ENCODE data around the gene SURF2.
"Not testable (repeated sequence)": the region's sequence is repeated elsewhere in the genome, so short reads cannot be mapped to it uniquely, and the experiment has no call there.

The SURF2 gene

DNA sequence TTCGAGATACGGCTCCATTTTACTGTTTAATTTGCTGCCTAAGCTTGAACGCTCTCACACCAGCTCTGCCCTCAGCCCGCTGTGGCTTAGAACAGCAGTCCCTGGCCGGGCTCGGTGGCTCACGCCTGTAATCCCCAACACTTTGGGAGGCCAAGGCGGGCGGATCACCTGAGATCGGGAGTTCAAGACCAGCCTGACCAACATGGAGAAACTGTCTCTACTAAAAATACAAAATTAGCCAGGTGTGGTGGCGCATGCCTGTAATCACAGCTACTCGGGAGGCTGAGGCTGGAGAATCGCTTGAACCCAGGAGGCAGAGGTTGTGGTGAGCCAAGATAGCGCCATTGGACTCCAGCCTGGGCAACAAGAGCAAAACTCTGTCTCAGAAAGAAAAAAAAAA is 20.9 kb downstream of the SURF2 start:
- DNase-seq (ENCODE audit: low spot score): not testable (repeated sequence)

DNA sequence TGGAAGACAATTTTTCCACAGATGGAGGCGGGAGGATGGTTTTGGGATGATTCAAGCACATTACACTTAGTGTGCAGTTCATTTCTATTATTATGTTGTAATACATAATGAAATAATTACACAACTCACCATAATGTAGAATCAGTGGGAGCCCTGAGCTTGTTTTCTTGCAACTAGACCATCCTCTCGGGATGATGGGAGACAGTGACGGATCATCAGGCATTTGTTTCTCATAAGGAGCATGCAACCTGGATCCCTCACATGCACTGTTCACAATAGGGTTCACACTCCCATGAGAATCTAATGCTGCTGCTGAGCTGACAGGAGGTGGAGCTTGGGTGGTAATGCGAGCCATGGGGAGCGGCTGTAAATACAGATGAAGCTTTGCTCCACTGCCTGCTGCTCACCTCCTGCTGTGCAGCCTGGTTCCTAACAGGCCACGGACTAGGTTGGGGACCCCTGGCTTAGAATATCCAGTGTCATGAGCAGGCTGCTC is 21.4 kb downstream of the SURF2 start:
- no peak for DNase-seq (ENCODE audit: low spot score)

DNA sequence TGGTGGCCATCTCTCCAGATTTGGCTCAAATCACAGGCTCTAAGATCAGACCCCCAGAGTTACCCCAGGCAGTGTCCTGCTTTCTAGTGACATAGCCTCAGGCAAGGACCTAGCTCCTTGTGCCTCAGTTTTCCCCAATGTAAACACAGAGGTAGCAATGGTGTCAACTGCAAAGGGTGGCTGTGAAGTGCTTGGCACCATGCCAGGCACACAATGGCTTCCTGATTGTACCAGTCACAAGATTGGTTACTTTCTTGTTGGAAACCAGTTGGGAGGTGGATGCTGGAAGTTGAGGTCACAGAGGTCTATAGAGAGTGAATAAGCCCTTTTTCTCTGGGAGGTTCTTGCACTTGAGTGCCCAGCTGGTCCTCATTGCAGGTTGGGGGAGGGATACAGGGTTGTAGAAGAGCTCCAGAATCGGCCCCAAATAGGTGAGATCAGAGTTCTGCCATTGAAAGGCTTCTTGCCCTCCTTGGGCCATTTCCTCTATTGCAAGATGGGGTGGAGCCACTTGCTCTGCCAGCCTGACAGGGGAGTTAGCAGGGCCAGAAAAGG is 22.1 kb downstream of the SURF2 start:
- DNase-seq (ENCODE audit: low spot score): no peak

DNA sequence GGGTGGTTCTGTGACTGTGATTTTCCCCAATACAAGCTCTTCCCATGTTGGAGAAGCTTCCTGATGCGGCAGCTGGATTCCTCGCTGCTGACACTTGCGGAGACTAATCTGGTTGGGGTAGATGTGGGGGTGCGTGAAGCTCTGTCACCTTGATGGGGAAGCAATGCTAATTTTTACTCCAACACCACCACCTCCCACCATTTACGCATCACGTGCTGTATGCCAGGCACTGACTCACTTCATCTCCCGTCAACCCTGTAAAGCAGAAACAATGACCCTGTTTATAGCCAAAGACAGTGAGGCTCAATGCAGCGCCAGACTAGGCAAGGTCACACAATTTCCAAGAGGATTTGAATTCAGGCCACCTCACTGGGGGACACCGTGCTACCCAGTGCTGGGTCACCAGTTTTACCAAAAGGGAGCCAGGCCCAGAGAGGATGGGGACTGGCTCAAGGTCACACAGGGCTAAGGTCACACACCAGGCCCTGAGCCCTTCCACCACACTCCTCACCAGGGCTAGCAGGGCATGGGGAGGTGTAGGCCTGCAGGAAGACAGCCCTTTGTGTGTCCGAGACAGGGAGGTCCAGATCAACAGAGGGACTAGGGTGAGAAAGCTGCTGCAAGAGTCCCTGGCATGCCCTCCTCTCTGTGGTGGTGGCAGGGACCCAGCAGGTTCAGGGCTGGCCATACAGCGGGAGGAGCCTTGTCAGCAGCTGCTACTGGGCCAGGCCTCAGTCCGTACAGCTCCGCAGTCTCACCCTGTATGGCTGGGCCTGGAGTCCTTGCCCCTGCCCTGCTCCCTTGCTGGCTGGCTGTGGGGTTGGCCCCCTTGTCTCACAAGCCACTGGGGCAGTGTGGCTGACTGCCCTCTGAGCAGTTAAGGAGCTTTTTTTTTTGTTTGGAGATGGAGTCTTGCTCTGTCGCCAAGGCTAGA is 23.1 kb downstream of the SURF2 start:
- peak; percentile 68 for DNase-seq (ENCODE audit: low spot score)

DNA sequence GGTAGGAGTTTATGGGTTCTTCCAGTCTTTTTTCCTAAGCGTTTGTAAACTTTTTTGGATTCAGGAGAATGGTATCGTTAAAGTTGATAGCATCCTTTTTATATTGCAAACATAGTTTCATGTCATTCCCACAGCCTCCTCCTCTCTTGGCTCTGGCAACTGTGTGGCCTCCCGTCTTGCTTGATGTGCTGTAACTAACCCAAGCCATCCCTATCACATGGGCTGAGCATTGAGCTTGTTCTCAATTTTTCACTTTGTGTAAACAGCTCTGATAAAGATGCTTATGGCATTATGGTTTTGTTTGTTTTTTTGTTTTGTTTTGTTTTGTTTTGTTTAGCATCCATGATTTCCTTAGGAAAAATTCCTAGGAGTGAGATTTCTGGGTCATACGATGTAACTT is 24.4 kb downstream of the SURF2 start:
- no peak for DNase-seq (ENCODE audit: low spot score)

DNA sequence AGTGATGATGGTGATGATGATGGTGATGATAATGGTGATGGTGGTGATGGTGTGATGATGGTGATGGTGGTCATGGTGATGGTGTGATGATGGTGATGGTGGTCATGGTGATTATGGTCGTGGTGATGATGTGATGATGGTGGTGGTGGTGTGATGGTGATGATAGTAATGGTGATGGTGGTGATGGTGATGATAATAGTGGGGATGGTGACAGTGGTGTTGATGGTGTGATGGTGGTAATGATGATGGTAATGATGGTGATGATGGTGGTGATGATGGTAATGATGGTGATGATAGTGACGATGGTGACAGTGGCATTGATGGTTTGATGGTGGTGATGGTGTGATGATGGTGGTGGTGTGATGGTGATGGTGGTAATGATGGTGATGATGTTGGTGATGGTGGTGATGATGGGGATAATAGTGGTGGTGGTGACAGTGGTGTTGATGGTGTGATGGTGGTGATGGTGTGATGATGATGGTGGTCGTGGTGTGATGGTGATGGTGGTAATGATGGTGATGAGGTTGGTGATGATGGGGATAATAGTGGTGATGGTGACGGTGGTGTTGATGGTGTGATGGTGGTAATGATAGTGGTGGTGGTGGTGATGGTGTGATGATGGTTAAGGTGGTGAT is 26.3 kb downstream of the SURF2 start:
- no peak for DNase-seq (ENCODE audit: low spot score)

DNA sequence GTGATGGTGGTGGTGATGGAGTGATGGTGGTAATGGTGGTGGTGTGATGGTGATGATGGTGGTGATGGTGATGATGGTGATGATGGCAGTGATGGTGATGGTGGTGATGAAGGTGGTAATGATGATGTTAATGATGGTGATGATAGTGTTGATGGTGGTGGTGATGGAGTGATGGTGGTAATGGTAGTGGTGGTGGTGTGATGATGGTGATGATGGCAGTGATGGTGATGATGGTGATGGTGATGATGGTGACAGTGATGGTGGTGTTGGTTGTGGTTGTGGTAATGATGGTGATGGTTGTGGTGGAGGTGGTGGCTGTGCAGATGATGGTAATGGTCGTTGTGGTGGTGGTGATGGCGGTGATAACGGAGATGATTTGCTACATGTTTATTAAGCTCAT is 27.1 kb downstream of the SURF2 start:
- no peak for DNase-seq (ENCODE audit: low spot score)

DNA sequence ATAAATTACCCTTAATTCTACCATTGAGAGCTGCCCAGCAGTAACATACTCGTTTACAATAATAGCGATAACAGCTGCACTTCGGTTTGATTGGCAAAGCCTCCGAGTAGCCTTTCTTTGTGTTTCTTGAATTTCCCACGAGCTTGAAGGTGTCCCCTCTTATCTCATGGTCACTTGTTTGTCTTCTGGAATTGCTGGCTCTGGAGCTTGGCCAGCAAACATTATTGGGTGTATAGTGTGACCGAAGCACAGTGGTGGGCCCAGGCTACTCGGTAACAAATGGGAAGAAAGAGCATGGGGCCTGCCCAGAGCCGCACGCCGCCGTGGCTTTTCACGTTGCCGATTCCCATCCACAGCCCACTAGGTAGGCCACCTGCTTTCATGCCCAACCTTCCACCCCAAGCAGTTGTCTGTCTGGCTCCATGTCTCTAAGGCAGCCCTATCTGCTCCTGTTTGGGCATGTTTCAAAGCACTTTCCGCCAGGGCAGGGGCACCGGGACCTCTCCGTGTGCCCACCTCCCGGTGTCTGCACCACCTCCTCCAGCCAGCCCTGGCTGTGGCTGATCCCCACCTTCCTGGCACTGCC is 28.5 kb downstream of the SURF2 start:
- DNase-seq (ENCODE audit: low spot score): no peak

DNA sequence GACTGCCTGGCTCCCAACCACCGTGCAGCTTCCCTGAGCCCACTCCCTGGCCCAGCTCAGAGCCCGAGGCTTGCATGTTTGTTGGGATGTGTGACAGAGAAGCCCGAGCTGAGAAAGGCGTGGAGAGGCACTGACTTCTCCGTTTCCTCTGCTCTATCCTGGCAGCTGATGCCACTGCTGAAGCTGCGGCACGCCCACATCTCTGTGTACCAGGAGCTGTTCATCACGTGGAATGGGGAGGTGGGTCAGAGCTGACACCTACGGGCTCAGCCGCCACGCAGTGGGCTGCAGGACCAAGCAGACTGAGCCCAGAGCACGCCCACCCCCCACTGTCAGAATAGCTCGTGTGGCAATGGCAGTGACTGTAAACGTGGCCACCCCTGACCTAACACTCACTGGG is 29.1 kb downstream of the SURF2 start:
- DNase-seq (ENCODE audit: low spot score): no peak

DNA sequence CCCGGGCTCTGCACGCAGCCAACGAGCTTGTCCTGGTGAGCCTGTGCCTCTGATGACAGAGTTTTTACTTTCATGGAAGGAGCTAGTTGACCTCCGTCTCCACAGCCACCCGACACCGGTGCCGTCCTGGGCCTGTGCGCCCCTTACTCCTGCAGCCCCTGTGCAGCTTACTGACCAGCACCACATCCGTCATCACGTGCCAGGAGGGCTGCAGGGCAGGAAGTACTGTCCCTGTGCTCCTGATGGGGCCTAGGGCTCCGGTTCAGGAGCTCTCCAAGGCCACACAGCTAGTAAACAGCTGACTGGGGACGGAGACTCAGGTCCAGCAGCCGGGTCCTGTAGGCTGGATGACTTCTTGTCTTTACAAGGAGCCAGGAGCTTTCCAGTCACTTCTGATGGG is 30.0 kb downstream of the SURF2 start:
- DNase-seq (ENCODE audit: low spot score): no peak

DNA sequence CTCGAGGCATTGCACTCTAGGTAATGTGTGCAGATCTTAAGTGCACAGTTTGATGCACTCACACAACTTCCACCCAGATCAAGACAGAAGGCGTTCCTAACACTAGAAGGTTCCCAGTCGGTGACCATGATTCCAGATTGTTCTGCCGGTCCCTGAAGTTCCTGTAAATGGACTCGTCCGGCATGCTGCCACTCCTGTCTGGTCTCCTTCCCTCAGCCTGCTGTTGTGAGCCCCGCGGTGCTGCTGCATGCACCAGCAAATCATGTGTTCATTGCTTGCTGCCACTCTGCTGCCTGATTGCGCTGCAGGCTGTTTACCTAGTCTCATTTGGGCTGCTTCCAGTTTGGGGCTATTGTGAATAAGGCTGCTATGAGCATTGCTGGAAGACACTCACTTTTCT is 31.3 kb downstream of the SURF2 start:
- no peak for DNase-seq (ENCODE audit: low spot score)

DNA sequence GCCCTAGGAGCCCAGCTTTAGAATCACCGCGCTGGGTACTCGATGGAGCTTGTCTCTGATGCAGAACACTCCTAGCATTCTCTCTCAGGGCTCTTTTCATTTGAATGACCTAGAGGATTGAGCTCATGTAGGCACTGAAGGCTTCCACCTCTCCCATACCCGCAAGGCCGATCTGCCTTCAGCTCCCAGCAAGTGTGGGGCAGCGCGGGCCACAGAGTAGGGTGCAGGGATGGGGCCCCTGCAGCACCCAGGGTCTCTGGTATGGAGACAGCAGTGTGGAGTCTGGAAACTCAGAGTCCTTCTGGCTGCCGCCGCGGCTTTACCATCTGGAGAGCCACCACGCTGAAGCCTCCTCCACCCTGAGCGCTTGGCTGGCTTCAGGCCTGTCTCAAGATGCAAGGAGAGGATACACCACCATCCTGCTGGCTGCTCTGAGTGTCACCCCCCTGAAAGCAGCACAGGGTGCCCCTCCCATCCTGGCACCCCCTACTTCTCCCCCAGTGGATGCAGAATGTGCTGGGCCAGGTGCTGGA is 32.7 kb downstream of the SURF2 start:
- DNase-seq (ENCODE audit: low spot score): no peak

DNA sequence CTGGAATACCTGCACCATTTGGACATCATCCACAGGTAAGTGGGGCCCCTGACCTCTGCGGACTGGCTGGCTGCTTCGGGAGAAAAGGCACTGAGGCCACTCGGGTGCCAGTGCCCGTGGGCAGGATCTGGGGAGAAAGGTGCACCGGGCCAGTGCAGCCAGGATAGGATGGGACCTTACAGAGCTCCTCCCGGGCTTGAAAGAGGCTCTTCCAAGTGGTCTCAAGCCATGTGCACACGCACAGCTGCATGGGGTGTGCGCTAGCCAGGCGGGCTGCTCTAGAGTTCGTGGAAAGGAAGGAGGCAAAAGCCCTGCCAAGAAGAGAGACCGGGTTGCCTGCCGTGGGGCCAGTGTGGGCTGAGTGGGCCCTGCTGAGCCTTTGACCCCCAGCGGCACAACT is 33.2 kb downstream of the SURF2 start:
- DNase-seq (ENCODE audit: low spot score): no peak

DNA sequence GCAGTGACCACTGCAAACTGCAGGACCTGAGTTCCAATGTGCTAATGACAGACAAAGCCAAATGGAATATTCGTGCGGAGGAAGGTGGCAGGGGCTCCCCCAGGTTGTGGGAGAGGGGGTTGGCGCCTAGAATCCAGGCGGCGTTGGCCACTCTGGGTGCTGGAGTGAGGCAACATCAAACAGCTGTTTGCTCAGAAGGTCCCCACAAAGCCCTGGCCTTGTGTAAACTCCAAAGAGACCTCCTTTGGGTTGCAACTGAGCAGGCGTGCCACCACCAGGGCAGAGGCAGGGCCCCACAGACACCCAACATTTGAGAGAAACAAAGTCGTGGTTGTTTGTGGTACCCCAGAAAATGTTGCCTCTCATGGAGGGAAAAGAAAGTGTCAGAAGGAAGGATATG is 34.4 kb downstream of the SURF2 start:
- DNase-seq (ENCODE audit: low spot score): no peak

DNA sequence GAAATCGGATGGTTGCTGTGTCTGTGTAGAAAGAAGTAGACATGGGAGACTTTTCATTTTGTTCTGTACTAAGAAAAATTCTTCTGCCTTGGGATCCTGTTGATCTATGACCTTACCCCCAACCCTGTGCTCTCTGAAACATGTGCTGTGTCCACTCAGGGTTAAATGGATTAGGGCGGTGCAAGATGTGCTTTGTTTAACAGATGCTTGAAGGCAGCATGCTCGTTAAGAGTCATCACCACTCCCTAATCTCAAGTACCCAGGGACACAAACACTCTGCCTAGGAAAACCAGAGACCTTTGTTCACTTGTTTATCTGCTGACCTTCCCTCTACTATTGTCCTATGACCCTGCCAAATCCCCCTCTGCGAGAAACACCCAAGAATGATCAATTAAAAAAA is 35.1 kb downstream of the SURF2 start:
- not testable (repeated sequence) for DNase-seq (ENCODE audit: low spot score)

DNA sequence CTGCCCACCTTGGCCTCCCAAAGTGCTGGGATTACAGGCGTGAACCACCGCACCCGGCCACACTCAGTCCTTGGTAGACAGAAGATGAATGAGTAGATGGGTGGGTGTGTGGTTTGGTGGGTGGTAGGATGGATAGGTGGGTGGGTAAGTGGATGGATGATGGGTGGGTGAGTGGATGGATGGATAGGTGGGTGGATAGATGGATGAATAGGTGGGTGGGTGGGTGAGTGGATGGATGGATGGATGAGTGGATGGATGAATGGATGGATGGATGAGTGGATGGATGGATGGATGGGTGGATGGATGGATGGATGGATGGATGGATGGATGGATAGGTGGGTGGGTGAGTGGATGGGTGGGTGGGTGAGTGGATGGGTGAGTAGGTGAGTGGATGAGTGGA is 36.0 kb downstream of the SURF2 start:
- DNase-seq (ENCODE audit: low spot score): not testable (repeated sequence)

DNA sequence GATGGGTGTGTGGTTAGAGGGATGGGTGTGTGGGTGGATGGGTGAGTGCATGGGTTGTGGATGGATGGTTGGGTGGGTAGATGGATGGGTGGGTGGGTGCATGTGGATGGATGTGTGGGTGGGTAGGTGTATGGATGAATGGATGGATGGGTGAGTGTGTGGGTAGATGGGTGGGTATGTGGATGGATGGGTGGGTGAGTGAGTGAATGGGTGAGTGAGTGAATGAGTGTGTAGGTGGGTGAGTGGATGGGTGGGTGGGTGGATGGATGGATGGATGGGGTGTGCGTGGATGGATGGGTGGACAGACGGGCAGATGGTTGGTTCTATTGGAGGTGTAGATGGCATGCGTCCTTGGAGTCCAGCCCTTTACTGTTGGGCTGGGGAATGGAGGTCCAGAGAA is 37.0 kb downstream of the SURF2 start:
- no peak for DNase-seq (ENCODE audit: low spot score)

DNA sequence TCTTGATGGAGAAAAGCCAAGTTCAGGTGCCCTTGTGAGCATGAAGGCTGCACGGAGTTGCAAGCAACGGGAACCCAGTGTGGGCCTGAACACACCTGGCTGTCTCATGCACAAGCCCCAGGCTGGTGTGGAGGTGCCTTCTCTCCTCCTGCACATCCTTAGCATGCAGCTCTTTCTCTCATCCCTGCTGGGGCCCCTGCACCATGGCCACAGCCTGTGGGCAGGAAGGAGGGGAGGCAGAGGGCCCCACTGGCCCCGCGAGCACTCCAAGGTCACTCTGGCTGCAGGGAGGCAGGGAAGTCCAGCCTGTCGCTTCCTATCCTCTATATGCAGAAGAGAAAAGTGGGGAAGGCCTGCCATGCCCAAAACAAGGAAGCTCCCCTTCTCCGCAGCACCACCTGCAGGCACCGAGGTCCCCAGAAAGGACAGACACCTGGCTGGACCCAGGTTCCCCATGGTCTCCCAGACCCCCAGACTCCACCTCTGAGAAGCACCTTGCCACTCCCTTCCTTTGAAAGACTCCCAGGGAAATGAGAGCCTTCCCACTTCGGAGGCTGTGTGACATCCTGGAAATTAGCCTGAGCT is 38.4 kb downstream of the SURF2 start:
- DNase-seq (ENCODE audit: low spot score): no peak

DNA sequence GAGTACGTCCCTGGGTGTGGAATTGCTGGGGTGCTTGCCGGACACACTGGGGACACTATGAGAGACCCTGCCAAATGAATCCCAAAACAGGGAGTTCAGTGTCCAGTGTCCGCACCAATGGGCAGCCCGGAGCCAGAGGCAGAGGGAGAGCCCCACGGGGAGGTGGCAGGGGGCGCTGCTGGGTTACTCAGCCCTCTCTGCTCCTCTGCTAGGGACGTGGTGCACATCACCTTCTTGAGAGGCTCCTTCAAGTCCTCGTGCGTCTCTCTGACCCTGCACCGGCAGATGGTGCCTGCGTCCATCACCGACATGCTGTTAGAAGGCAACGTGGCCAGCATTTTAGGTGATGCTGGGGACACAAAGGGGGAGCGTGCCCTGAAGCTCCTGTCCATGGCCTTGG is 40.6 kb downstream of the SURF2 start:
- no peak for DNase-seq (ENCODE audit: low spot score)

DNA sequence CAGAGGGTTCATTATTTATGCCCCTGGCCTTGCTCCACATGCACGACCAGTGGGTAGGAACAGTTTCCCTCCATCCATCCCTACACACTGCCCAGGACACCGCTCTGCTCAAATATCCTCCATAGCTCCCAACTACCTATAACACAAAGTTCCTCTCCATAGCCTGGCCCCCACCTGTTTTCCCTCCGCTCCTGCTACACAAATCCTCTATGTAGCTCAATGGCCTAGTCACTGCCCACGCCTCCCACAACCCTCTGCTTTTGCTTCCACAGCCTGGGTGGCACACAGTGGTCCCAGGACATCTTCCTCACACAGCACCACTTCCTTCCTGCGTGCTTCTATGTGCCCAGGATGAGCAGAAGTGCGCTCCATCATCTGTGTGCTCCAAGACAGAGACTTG is 41.0 kb downstream of the SURF2 start:
- DNase-seq (ENCODE audit: low spot score): no peak

DNA sequence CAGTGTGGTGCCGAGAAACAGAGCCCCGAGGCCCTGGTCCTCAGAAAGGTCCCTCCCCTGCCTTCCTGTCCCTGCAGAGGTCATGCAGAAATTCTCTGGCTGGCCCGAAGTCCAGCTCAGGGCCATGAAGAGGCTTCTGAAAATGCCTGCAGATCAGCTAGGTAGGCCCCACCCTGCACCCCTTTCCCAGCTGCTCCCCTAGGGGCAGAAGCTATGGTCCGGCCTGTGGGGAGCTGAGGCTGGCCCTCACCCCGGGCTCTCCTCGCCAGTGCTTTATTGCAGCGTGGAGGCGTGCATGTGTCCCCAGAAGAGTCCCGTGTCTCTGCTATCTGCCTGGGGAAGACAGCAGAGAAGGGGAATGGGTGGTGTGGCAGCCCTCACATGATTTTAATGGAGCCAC is 41.5 kb downstream of the SURF2 start:
- no peak for DNase-seq (ENCODE audit: low spot score)

DNA sequence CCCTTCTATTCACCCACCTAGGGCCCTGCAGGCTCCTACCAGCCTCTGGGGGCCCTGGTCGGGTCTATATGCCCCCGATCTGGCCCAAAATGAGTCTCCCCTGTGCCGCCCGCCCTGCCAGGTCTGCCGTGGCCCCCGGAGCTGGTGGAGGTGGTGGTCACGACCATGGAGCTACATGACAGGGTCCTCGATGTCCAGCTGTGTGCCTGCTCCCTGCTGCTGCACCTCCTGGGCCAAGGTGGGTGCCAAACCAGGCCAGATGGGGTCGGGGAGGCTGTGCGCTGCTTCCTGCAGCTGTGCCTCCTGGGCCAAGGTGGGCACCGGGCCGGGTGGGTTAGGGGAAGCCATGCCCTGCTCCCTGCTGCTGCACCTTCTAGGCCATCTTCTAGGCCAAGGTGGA is 43.9 kb downstream of the SURF2 start:
- DNase-seq (ENCODE audit: low spot score): no peak
